GM18511 (cell line): ENCODE results near the gene AFG3L2.

Experiments used
- ATAC-seq: cut with Tn5 transposase; IDR thresholded peaks from one replicate; pipeline ENCODE4 v1.9.1; 2021; ENCODE audit warnings: mild to moderate bottlenecking, moderate library complexity; ENCODE audit not compliant: unreplicated experiment

The AFG3L2 gene

DNA sequence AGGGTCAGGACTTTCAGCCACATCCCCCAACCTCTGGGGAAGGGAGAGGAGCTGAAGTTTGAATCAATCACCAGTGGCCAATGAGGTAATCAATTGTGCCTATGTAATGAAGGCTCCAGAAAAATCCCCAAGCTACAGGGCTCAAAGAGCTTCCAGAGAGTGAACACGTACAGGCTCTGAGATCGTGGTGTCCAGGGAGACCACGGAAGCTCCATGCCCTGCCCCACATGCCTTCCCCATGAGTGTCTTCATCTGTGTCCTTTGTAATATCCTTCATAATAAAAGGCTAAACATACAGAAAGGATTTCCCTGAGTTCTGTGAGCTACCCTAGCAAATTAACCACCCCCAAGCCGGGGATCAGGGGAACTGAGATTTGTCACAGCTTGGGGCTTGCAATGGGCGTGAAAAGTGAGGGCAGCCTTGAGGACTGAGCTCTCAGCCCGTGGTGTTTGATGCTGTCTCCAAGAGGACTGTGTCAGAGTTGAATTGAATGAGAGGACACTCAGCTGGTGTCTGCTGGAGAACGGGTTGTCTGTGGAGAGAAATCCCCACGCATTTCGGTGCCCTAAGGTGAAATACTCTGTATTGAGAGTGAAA, 94.5 kb downstream of the AFG3L2 start:
- ATAC-seq = no peak

GRCh38 chr18:12281861-12282260, 95.2 kb downstream of the AFG3L2 start:
- ATAC-seq = no peak

GRCh38 chr18:12279781-12280531, 97.1 kb downstream of the AFG3L2 start:
- ATAC-seq = no peak
